Measurements from ENCODE around the gene CDH7.

The CDH7 gene

DNA sequence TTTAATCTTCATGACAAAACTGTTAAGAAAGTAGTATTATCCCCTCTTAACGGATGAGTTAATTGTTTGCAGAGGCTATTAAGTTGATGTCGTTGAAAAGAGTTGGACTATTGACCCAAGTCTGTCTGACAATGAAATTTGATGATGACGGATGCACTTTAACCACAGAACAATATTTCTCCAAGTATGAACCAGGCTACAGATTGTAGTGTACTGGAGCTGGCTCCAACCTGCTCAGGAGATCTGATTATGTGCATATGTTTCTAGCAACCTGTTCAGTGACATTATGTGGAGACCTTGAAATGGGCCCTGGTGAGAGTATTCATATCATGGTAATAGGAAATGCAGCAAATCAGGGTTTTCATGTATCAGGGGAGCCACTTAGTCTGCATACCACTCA lies 174.1 kb downstream of the CDH7 start:
- Histone ChIP-seq H3K27me3 (replicated peaks in 2 of 5; ENCODE audit: control insufficient read depth in 4 of 5, insufficient read depth in 5 of 5, low read length in 4 of 5) (peaks cover 0 to 2% (median 0%) of the 10 kb centered on the region in 5 experiments), H3K27ac (ENCODE audit: insufficient read depth in 1 of 2, low read depth in 1 of 2, low read length in 2 of 2, poor library complexity in 1 of 2, severe bottlenecking in 2 of 2) (no peak overlapping the region), H3K36me3 (ENCODE audit: control insufficient read depth in 4 of 4, insufficient read depth in 4 of 4, low read length in 3 of 4) (no peaks in the 10 kb centered on the region), H3K4me1 (ENCODE audit: control extremely low read depth in 1 of 4, control insufficient read depth in 4 of 4, insufficient read depth in 4 of 4, low read length in 3 of 4) (no peaks in the 10 kb centered on the region), H3K4me3 (ENCODE audit: control insufficient read depth in 1 of 7, extremely low read depth in 1 of 7, insufficient read depth in 4 of 7, low read depth in 2 of 7, low read length in 6 of 7) (no peak overlapping the region), H3K9me3 (ENCODE audit: control extremely low read depth in 1 of 5, control insufficient read depth in 4 of 5, insufficient read depth in 2 of 5, low read depth in 1 of 5, low read length in 4 of 5) (no peaks in the 10 kb centered on the region)
- WGBS (ENCODE audit: insufficient coverage), result 100% methylated on average over 1 of the region's 3 CpGs
- no peak for DNase-seq
- POLR2A ChIA-PET, result no interaction called here
- CTCF ChIA-PET, result no interaction called here

DNA sequence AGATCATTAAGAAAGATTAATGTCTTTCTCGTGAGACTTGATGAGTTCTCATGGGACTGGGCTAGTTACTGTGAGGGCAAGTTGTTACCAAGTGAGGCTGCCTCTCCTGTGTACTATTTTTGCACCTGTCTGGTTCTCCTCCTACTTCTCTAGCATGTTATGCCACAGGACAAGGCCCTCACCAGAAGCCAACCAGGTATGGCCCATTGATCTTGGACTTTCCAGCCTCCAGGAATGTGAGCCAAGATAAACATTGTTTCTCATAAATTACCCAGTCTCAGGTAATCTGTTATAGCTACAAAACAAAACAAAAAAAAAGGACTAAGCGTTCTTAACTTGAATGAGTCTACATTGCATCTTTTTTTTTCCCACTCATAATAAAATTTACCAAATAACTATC lies 184.1 kb downstream of the CDH7 start:
- H3K9me3 ChIP-seq (ENCODE audit: control extremely low read depth in 1 of 5, control insufficient read depth in 4 of 5, insufficient read depth in 2 of 5, low read depth in 1 of 5, low read length in 4 of 5), result peaks cover 0 to 4% (median 0%) of the 10 kb centered on the region in 5 experiments
- H3K36me3 ChIP-seq (ENCODE audit: control insufficient read depth in 4 of 4, insufficient read depth in 4 of 4, low read length in 3 of 4), result no peaks in the 10 kb centered on the region
- no peaks in the 10 kb centered on the region for H3K4me1 ChIP-seq (ENCODE audit: control extremely low read depth in 1 of 4, control insufficient read depth in 4 of 4, insufficient read depth in 4 of 4, low read length in 3 of 4)
- no peak overlapping the region for H3K4me3 ChIP-seq (ENCODE audit: control insufficient read depth in 1 of 7, extremely low read depth in 1 of 7, insufficient read depth in 4 of 7, low read depth in 2 of 7, low read length in 6 of 7)
- H3K27ac ChIP-seq (ENCODE audit: insufficient read depth in 1 of 2, low read depth in 1 of 2, low read length in 2 of 2, poor library complexity in 1 of 2, severe bottlenecking in 2 of 2), result no peak overlapping the region
- ChIA-PET CTCF (no interaction called here), POLR2A (no interaction called here)
- 88% methylated on average over 1 of the region's 2 CpGs for WGBS (ENCODE audit: insufficient coverage)
- no peaks in the 10 kb centered on the region for H3K27me3 ChIP-seq (replicated peaks in 2 of 5; ENCODE audit: control insufficient read depth in 4 of 5, insufficient read depth in 5 of 5, low read length in 4 of 5)
- no peak for DNase-seq

DNA sequence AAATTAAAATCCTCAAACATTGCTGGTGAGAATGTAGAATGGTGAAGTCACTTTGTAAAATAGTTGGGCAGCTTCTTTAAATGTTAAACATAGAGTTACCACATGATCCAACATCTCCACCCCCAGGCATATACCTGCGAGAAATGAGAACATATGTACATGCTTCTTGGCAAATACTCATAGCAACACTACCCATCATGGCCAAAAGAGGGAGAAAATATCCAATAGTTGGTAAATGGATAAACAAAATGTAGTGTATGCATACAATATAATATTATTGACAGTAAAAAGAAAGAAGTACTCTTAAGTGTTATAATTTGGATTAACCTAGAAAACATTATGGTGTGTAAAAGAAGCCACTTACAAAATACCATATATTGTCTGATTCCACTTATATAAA lies 185.9 kb downstream of the CDH7 start:
- ChIA-PET CTCF (no interaction called here), POLR2A (no interaction called here)
- H3K4me1 ChIP-seq (ENCODE audit: control extremely low read depth in 1 of 4, control insufficient read depth in 4 of 4, insufficient read depth in 4 of 4, low read length in 3 of 4), result no peaks in the 10 kb centered on the region
- no peaks in the 10 kb centered on the region for H3K27me3 ChIP-seq (replicated peaks in 2 of 5; ENCODE audit: control insufficient read depth in 4 of 5, insufficient read depth in 5 of 5, low read length in 4 of 5)
- H3K27ac ChIP-seq (ENCODE audit: insufficient read depth in 1 of 2, low read depth in 1 of 2, low read length in 2 of 2, poor library complexity in 1 of 2, severe bottlenecking in 2 of 2), result no peak overlapping the region
- H3K9me3 ChIP-seq (ENCODE audit: control extremely low read depth in 1 of 5, control insufficient read depth in 4 of 5, insufficient read depth in 2 of 5, low read depth in 1 of 5, low read length in 4 of 5), result peaks cover 0 to 2% (median 0%) of the 10 kb centered on the region in 5 experiments
- H3K4me3 ChIP-seq (ENCODE audit: control insufficient read depth in 1 of 7, extremely low read depth in 1 of 7, insufficient read depth in 4 of 7, low read depth in 2 of 7, low read length in 6 of 7), result no peak overlapping the region
- WGBS (ENCODE audit: insufficient coverage), result no CpG with 5 or more reads among the region's 1 CpG
- DNase-seq, result peak in 2 of 3 donors; percentile 4 to 6
- no peaks in the 10 kb centered on the region for H3K36me3 ChIP-seq (ENCODE audit: control insufficient read depth in 4 of 4, insufficient read depth in 4 of 4, low read length in 3 of 4)

DNA sequence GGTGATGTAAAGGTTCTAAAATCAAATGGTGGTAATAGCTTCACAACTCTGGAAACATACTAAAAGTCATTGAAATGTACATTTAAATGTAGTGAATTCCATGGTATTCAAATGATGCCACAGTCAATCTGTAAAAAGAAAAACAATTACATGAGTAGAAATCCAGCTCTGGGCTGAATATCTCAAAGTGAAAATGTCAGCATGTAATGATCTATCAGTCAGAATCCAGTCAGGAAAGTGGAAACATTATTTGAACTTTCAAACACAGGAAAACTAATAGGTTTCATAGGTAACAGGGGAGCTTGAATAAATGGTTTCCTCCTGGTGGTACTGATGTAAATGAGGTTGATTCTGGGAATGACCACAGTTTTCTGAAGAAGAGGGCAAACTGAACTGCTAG lies 186.4 kb downstream of the CDH7 start:
- Histone ChIP-seq H3K36me3 (ENCODE audit: control insufficient read depth in 4 of 4, insufficient read depth in 4 of 4, low read length in 3 of 4) (no peaks in the 10 kb centered on the region), H3K4me3 (ENCODE audit: control insufficient read depth in 1 of 7, extremely low read depth in 1 of 7, insufficient read depth in 4 of 7, low read depth in 2 of 7, low read length in 6 of 7) (no peak overlapping the region), H3K4me1 (ENCODE audit: control extremely low read depth in 1 of 4, control insufficient read depth in 4 of 4, insufficient read depth in 4 of 4, low read length in 3 of 4) (no peaks in the 10 kb centered on the region), H3K9me3 (ENCODE audit: control extremely low read depth in 1 of 5, control insufficient read depth in 4 of 5, insufficient read depth in 2 of 5, low read depth in 1 of 5, low read length in 4 of 5) (peaks cover 0 to 2% (median 0%) of the 10 kb centered on the region in 5 experiments), H3K27me3 (replicated peaks in 2 of 5; ENCODE audit: control insufficient read depth in 4 of 5, insufficient read depth in 5 of 5, low read length in 4 of 5) (no peaks in the 10 kb centered on the region), H3K27ac (ENCODE audit: insufficient read depth in 1 of 2, low read depth in 1 of 2, low read length in 2 of 2, poor library complexity in 1 of 2, severe bottlenecking in 2 of 2) (no peak overlapping the region)
- ChIA-PET POLR2A (no interaction called here), CTCF (no interaction called here)
- DNase-seq, result no peak

DNA sequence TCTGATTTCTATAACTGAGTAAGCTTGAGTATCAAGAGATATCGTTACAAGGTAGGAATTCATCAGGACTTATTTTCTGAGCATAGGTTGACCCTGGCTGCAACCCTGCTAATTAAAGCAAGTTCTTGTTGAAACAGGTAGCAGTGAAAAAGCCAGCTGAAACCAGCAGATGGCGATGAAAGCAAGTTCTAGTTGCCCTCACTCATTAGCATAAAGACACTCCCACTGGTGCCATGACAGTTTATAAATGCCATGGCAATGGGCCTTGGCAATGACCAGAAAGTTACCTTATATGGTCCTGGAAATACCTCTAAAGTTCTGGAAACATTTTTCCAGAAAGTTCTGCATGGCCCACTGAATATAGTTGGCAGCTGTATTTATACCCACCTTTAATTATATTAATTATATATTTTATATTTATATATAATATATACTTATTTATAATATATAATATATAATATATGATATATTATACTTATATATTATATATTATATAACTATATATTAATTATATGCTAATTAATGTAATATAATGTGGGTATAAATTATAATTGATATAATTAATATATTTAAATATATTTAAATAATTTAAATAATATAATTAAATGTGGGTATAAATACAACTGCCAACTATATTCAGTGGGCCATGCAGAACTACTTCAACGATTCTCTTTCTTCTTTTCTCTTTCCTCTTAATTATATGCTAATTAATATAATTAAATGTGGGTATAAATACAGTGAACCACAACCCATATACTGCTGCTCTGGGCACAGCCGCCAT lies 188.0 kb downstream of the CDH7 start:
- 95% methylated on average over 3 of the region's 4 CpGs for WGBS (ENCODE audit: insufficient coverage)
- DNase-seq, result peak; percentile 21 to 62 (median 60)
- ChIA-PET CTCF (no interaction called here), POLR2A (no interaction called here)
- Histone ChIP-seq H3K4me1 (ENCODE audit: control extremely low read depth in 1 of 4, control insufficient read depth in 4 of 4, insufficient read depth in 4 of 4, low read length in 3 of 4) (no peaks in the 10 kb centered on the region), H3K27ac (ENCODE audit: insufficient read depth in 1 of 2, low read depth in 1 of 2, low read length in 2 of 2, poor library complexity in 1 of 2, severe bottlenecking in 2 of 2) (no peak overlapping the region), H3K9me3 (ENCODE audit: control extremely low read depth in 1 of 5, control insufficient read depth in 4 of 5, insufficient read depth in 2 of 5, low read depth in 1 of 5, low read length in 4 of 5) (no peaks in the 10 kb centered on the region), H3K27me3 (replicated peaks in 2 of 5; ENCODE audit: control insufficient read depth in 4 of 5, insufficient read depth in 5 of 5, low read length in 4 of 5) (no peaks in the 10 kb centered on the region), H3K36me3 (ENCODE audit: control insufficient read depth in 4 of 4, insufficient read depth in 4 of 4, low read length in 3 of 4) (no peaks in the 10 kb centered on the region), H3K4me3 (ENCODE audit: control insufficient read depth in 1 of 7, extremely low read depth in 1 of 7, insufficient read depth in 4 of 7, low read depth in 2 of 7, low read length in 6 of 7) (no peak overlapping the region)
